GM18517 (cell line): ENCODE measurements around the gene PDIA5.
A peak's percentile ranks its signal among the peaks of the same experiment; 100 is the strongest.

Experiments
- ATAC-seq: cut with Tn5 transposase; IDR thresholded peaks from one replicate; pipeline ENCODE4 v1.9.1; 2021; ENCODE audit warnings: mild to moderate bottlenecking, moderate library complexity; ENCODE audit not compliant: unreplicated experiment

Gene PDIA5

GRCh38 chr3:123070510-123070909 lies 3.7 kb downstream of the PDIA5 start:
- ATAC-seq, result no peak

DNA sequence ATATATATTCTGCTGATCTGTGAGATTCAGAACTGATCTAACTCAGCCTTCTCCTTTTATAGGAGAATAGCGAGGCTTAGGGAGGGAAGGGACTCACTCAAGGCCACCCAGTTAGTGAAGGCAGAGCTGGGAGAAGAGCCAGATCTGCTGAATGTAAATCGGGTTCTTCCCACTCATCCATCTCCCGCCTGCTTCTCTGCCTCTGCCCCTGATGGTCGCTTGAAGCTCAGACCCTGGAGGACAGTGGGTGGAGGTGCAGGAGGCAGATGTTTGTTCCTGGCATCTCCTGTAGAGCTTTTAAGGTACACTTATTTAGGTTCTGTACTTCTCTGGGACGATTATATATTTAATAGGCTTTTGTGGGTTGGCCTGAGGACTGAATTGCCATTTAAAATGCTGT lies 4.3 kb downstream of the PDIA5 start:
- no peak for ATAC-seq

DNA sequence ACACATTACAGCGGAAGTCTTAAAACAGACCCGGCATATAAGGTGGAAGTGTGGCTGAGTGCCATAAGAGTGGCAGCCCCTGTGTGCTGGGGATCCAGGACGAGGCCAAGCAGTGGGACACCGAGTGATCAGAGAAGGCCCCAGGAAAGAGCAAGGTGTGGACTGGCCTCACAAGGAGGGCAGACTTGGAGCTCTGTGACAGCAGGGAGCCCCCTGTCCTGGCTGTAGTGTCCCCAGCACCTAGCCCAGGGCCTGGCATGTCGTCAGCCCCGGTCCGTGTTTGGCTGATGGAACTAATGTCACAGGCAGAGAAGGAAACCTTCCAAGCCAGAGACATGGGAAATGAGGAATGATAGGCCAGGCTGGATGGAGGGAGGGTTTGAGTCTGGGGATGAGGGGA lies 4.8 kb downstream of the PDIA5 start:
- no peak for ATAC-seq

DNA sequence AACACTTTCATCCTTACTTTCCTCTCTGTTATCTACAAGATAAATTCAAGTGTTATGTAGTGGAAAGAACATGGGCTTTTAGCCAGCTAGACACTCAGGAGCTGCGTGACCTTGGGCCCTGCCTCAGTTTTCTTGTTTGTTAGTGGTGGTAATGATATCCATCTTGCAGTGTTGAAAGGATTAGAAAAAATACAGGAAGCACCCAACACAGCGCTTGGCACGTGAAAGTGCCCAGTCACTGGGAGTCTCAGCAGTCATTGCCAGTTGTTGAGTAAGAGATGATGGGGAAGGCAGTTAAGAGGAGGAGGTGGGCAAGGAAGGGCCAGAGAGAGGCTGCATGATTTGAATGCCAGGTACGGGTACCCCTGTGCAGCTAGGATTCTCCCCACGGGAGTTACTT lies 5.3 kb downstream of the PDIA5 start:
- ATAC-seq, result no peak

- no peak for ATAC-seq
Measured at GRCh38 chr3:123072564-123072963, 5.7 kb downstream of the PDIA5 start.

DNA sequence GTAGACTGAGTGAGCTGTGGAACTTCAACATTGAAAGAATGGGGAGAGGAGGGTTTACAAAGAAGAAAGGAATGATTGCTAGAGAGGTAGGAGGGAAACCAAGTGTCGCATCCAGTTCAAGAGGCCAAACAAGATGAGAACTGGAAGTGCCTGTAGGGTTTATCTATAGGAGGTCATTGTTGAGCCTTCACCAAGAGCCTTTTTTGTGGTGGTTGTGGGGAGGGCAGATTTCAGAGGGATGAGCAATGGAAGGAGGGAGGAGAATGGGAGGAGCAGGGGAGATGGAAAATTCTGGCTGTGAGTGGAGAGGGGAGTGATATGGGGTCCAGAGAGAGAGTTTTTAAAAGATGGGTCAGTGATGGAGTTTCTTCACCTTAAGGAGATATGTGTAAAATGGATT lies 8.5 kb downstream of the PDIA5 start:
- no peak for ATAC-seq

GRCh38 chr3:123076112-123076495 lies 9.3 kb downstream of the PDIA5 start:
- ATAC-seq, result no peak

GRCh38 chr3:123076496-123077418 lies 9.9 kb downstream of the PDIA5 start:
- no peak for ATAC-seq

GRCh38 chr3:123078101-123078500 lies 11.3 kb downstream of the PDIA5 start:
- no peak for ATAC-seq

GRCh38 chr3:123080864-123081562 lies 14.2 kb downstream of the PDIA5 start:
- no peak for ATAC-seq

DNA sequence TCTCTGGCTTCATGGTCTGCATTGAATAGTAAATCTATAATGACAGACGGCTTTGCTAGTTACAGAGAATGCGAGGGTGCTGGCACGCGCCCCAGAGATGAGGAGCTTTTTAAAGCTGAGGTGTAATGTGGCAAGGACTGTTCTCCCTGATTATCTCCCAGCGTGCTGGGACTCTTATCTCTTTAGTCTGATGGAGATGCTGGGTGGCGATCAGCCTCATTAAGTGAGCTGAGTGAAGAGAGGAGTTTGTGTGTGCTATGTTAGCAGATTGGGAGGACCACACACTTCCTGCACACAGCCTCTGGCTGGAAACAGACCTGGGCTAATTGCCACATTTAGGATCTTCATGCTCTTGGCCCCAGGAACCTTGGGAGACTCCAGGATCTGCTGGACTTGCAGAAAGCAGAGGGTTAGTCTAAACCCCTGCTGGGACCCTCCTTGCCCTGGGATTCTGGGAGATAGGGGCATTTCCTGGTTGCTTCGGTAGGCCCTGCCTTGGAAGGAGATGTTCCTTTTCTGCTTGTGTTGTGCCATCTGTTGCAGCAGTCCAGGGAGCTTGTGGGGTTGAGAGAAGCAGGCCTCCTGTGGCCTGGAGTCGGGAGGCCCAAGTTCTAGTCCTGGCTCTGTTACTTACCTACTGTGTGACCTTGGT lies 15.0 kb downstream of the PDIA5 start:
- peak; percentile 16 for ATAC-seq

GRCh38 chr3:123082370-123083065 lies 15.7 kb downstream of the PDIA5 start:
- peak; percentile 68 for ATAC-seq

- ATAC-seq, result no peak
Measured at GRCh38 chr3:123083383-123084124, 16.7 kb downstream of the PDIA5 start.

GRCh38 chr3:123084192-123084591 lies 17.4 kb downstream of the PDIA5 start:
- no peak for ATAC-seq

- no peak for ATAC-seq
Measured at GRCh38 chr3:123084738-123085237, 18.0 kb downstream of the PDIA5 start.

GRCh38 chr3:123085293-123085931 lies 18.6 kb downstream of the PDIA5 start:
- no peak for ATAC-seq

DNA sequence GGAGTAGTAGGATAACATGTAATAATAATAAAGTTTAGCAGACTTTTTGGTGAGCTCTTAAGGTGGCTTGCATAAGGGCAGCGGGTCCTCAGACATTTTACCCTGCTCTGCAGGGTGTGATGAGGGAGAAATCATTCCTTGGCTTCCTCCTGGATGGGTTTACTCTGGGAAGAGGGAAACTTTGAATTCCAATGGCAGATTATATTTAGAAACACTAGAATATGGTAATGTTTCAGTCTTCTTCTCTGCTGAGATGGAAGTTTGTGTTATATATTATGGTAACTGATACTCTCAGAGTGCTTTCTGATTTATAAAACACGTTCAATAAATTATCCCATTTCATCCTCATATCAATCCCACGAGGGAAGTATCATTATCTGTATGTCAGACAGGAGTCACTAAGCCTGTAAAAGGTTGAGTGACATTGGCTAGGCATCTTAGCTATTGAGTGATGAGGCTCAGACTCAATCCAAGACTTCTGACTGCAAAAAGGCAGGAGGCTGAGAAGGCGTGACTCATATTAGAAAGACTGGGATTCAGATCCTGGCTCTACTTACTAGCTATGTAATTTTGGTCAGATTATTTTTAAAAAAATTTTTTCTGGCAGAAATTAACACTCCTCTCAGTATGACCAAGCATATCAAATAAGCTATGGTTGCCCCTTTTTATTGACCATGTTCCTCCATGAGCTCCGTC lies 19.3 kb downstream of the PDIA5 start:
- no peak for ATAC-seq

- ATAC-seq, result no peak
Measured at GRCh38 chr3:123088387-123088786, 21.6 kb downstream of the PDIA5 start.
